ENCODE data around the gene PLAU. TPM values are rescaled to one million over a fixed set of nuclear protein-coding genes. Genes with fewer than 3 reads are reported as not detected.
"Not testable (repeated sequence)": the region's sequence is repeated elsewhere in the genome, so short reads cannot be mapped to it uniquely, and the experiment has no call there.

Gene PLAU
- total RNA-seq, 2 experiments from 2014 or later = 0.74 to 2.0 TPM

- BruUV-seq (replicated peaks) = no TSS peak
- peaks cover 14% of the 10 kb centered on the region for H3K4me1 ChIP-seq (ENCODE audit: insufficient read depth, low read length, poor library complexity, severe bottlenecking)
- H2AFZ ChIP-seq (ENCODE audit: low read length) = no peak overlapping the region
- no peaks in the 10 kb centered on the region for H3K9me2 ChIP-seq (ENCODE audit: insufficient read depth, low read length)
- intact Hi-C loops (cut with micrococcal nuclease; ENCODE audit: unreplicated experiment) = no loop called here
- H3K27ac ChIP-seq (ENCODE audit: low read depth, low read length, poor library complexity, severe bottlenecking) = no peak overlapping the region
- H4K20me1 ChIP-seq (ENCODE audit: insufficient read depth, low read length) = no peaks in the 10 kb centered on the region
- no peak for DNase-seq (ENCODE audit: low spot score)
- ChIA-PET CTCF (ENCODE audit: unreplicated experiment) (no interaction called here), POLR2A (no interaction called here)
- TF ChIP-seq CTCF (conservative IDR thresholded peaks at IDR 0.05; ENCODE audit: low read length) (no peak), EZH2phosphoT487 (IDR thresholded peaks at IDR 0.05; ENCODE audit: borderline replicate concordance, low read depth, low read length) (no peak)
- no peaks in the 10 kb centered on the region for H3K9me3 ChIP-seq (ENCODE audit: low read length)
- H3K4me3 ChIP-seq (ENCODE audit: low read depth, low read length, poor library complexity, severe bottlenecking) = no peak overlapping the region
- no peaks in the 10 kb centered on the region for H3K36me3 ChIP-seq (ENCODE audit: insufficient read depth, low read length)
- H3K4me2 ChIP-seq (ENCODE audit: low read length) = no peak overlapping the region
- H3K79me2 ChIP-seq (ENCODE audit: insufficient read depth, low read depth, low read length) = no peaks in the 10 kb centered on the region
Measured at GRCh38 chr10:73916761-73917470, 6.0 kb downstream of the PLAU start.

- Histone ChIP-seq H2AFZ (ENCODE audit: low read length) (no peak overlapping the region), H3K27ac (ENCODE audit: low read depth, low read length, poor library complexity, severe bottlenecking) (no peak overlapping the region), H3K4me2 (ENCODE audit: low read length) (no peak overlapping the region), H3K9me2 (ENCODE audit: insufficient read depth, low read length) (no peaks in the 10 kb centered on the region), H3K9me3 (ENCODE audit: low read length) (no peaks in the 10 kb centered on the region), H3K36me3 (ENCODE audit: insufficient read depth, low read length) (no peaks in the 10 kb centered on the region), H3K79me2 (ENCODE audit: insufficient read depth, low read depth, low read length) (no peaks in the 10 kb centered on the region), H3K4me3 (ENCODE audit: low read depth, low read length, poor library complexity, severe bottlenecking) (no peak overlapping the region), H3K4me1 (ENCODE audit: insufficient read depth, low read length, poor library complexity, severe bottlenecking) (peaks cover 12% of the 10 kb centered on the region), H4K20me1 (ENCODE audit: insufficient read depth, low read length) (no peaks in the 10 kb centered on the region)
- ChIA-PET POLR2A (interaction anchor here (0.6 kb wide), 1 partner anchor 10 kb away, joined by 4 read pairs; no protein-coding TSS in a partner anchor), CTCF (ENCODE audit: unreplicated experiment) (no interaction called here)
- BruUV-seq (replicated peaks) = no TSS peak
- DNase-seq (ENCODE audit: low spot score) = no peak
- intact Hi-C loops (cut with micrococcal nuclease; ENCODE audit: unreplicated experiment) = no loop called here
- no peak for TF ChIP-seq CTCF (conservative IDR thresholded peaks at IDR 0.05; ENCODE audit: low read length)
- no peak for TF ChIP-seq EZH2phosphoT487 (IDR thresholded peaks at IDR 0.05; ENCODE audit: borderline replicate concordance, low read depth, low read length)
Measured at GRCh38 chr10:73917566-73918305, 6.8 kb downstream of the PLAU start.

- peaks cover 25% of the 10 kb centered on the region for H3K4me1 ChIP-seq (ENCODE audit: insufficient read depth, low read length, poor library complexity, severe bottlenecking)
- intact Hi-C loops (cut with micrococcal nuclease; ENCODE audit: unreplicated experiment); H3K79me2 ChIP-seq (ENCODE audit: insufficient read depth, low read depth, low read length); DNase-seq (ENCODE audit: low spot score); BruUV-seq (replicated peaks); H3K36me3 ChIP-seq (ENCODE audit: insufficient read depth, low read length); H4K20me1 ChIP-seq (ENCODE audit: insufficient read depth, low read length); H3K9me2 ChIP-seq (ENCODE audit: insufficient read depth, low read length); H3K4me3 ChIP-seq (ENCODE audit: low read depth, low read length, poor library complexity, severe bottlenecking); H3K9me3 ChIP-seq (ENCODE audit: low read length): not testable (repeated sequence)
- H2AFZ ChIP-seq (ENCODE audit: low read length) = peak overlapping the region; percentile 93; the same call in 1 of the 2 replicates
- ChIA-PET CTCF (ENCODE audit: unreplicated experiment) (interaction anchor here (0.7 kb wide), 1 partner anchor 13 kb away, joined by 6 read pairs; no protein-coding TSS in a partner anchor), POLR2A (interaction anchor here (0.6 to 1.2 kb wide), 5 partner anchors 19 to 1084 kb away, joined by 3 to 4 read pairs (median 3); no protein-coding TSS in a partner anchor)
- H3K4me2 ChIP-seq (ENCODE audit: low read length) = peak overlapping the region; percentile 56
- H3K27ac ChIP-seq (ENCODE audit: low read depth, low read length, poor library complexity, severe bottlenecking) = peak overlapping the region; percentile 52
Measured at GRCh38 chr10:73919481-73919880, 8.5 kb downstream of the PLAU start.

Measured in OCI-LY7 (cell line).